H9 (cell line): ENCODE measurements around the gene LONP2. TPM values are rescaled to one million over a fixed set of nuclear protein-coding genes. Genes with fewer than 3 reads are reported as not detected.

Experiments
- DNase-seq: peaks from one replicate; pipeline ENCODE4 v3.0.0-alpha.2; 2017
- H2AFZ ChIP-seq: one replicate; pipeline ENCODE4 v1.6.1; 2013; ENCODE audit warnings: mild to moderate bottlenecking, low read length, control low read depth, moderate library complexity
- H2AK5ac ChIP-seq: 2 replicates; pipeline ENCODE4 v1.6.1; 2013; ENCODE audit warnings: low read length, control low read depth, mixed read lengths; ENCODE audit not compliant: insufficient read length
- H2BK120ac ChIP-seq: one replicate; pipeline ENCODE4 v1.6.1; 2013; ENCODE audit warnings: low read depth, mild to moderate bottlenecking, low read length, control low read depth, inconsistent platforms; ENCODE audit not compliant: poor library complexity, severe bottlenecking
- H2BK12ac ChIP-seq: 2 replicates; pipeline ENCODE4 v1.6.1; 2013; ENCODE audit warnings: low read length, control low read depth, mixed read lengths, low read depth; ENCODE audit not compliant: insufficient read length
- H2BK15ac ChIP-seq: 2 replicates; pipeline ENCODE4 v1.6.1; 2013; ENCODE audit warnings: low read depth, low read length, control low read depth
- H2BK20ac ChIP-seq: one replicate; pipeline ENCODE4 v1.6.1; 2013; ENCODE audit warnings: low read depth, mild to moderate bottlenecking, low read length, control low read depth, inconsistent platforms; ENCODE audit not compliant: poor library complexity, severe bottlenecking
- H2BK5ac ChIP-seq: 2 replicates; pipeline ENCODE4 v1.6.1; 2013; ENCODE audit warnings: low read length, control low read depth, mixed read lengths; ENCODE audit not compliant: insufficient read length
- H3K14ac ChIP-seq: 2 replicates; pipeline ENCODE4 v1.6.1; 2013; ENCODE audit warnings: low read length, control low read depth; ENCODE audit not compliant: insufficient read depth
- H3K18ac ChIP-seq: 2 replicates; pipeline ENCODE4 v1.6.1; 2013; ENCODE audit warnings: low read depth, mild to moderate bottlenecking, mixed read lengths, low read length, control low read depth; ENCODE audit not compliant: insufficient read length
- H3K23ac ChIP-seq: 2 replicates; pipeline ENCODE4 v1.6.1; 2013; ENCODE audit warnings: low read length, control low read depth, mixed read lengths, low read depth; ENCODE audit not compliant: insufficient read length
- H3K23me2 ChIP-seq: 2 replicates; pipeline ENCODE4 v1.6.1; 2013; ENCODE audit warnings: low read depth, mild to moderate bottlenecking, mixed read lengths, low read length, control low read depth; ENCODE audit not compliant: insufficient read length, poor library complexity, severe bottlenecking
- H3K27ac ChIP-seq: 2 replicates; pipeline ENCODE4 v1.5.1; 2013; ENCODE audit warnings: low read length, control low read depth, mixed read lengths, low read depth; ENCODE audit not compliant: insufficient read length
- H3K27me3 ChIP-seq: 2 replicates; pipeline ENCODE4 v1.6.1; 2013; ENCODE audit warnings: low read length, control low read depth, inconsistent platforms; ENCODE audit not compliant: insufficient read depth
- H3K4ac ChIP-seq: 2 replicates; pipeline ENCODE4 v1.6.1; 2013; ENCODE audit warnings: low read depth, mild to moderate bottlenecking, control low read depth, inconsistent platforms, low read length, moderate library complexity
- H3K4me1 ChIP-seq: 2 replicates; pipeline ENCODE4 v1.6.1; 2013; ENCODE audit warnings: low read length, control low read depth, inconsistent platforms; ENCODE audit not compliant: insufficient read depth
- H3K4me2 ChIP-seq: 2 replicates; pipeline ENCODE4 v1.6.1; 2013; ENCODE audit warnings: low read length, control low read depth, mixed read lengths; ENCODE audit not compliant: insufficient read length, insufficient read depth
- H3K56ac ChIP-seq: 2 replicates; pipeline ENCODE4 v1.6.1; 2013; ENCODE audit warnings: low read depth, mild to moderate bottlenecking, mixed read lengths, low read length, control low read depth; ENCODE audit not compliant: insufficient read length
- H3K79me1 ChIP-seq: 2 replicates; pipeline ENCODE4 v1.6.1; 2013; ENCODE audit warnings: low read depth, mild to moderate bottlenecking, moderate library complexity, low read length, control low read depth, inconsistent platforms; ENCODE audit not compliant: insufficient read depth, poor library complexity, severe bottlenecking
- H3K79me2 ChIP-seq: 2 replicates; pipeline ENCODE4 v1.6.1; 2013; ENCODE audit warnings: low read length, control low read depth, inconsistent platforms; ENCODE audit not compliant: insufficient read depth
- H3K9ac ChIP-seq: 2 replicates; pipeline ENCODE4 v1.6.1; 2013; ENCODE audit warnings: low read length, control low read depth, mixed read lengths; ENCODE audit not compliant: insufficient read length; ENCODE audit errors: extremely low read depth
- H3K9me3 ChIP-seq: one replicate; pipeline ENCODE4 v1.6.1; 2013; ENCODE audit warnings: low read depth, low read length, inconsistent platforms; ENCODE audit not compliant: control insufficient read depth
- H3T11ph ChIP-seq: one replicate; pipeline ENCODE4 v1.6.1; 2013; ENCODE audit warnings: mild to moderate bottlenecking, low read length, control low read depth, inconsistent platforms
- H4K20me1 ChIP-seq: one replicate; pipeline ENCODE4 v1.6.1; 2013; ENCODE audit not compliant: control insufficient read depth, insufficient read length, insufficient read depth
- H4K5ac ChIP-seq: 2 replicates; pipeline ENCODE4 v1.6.1; 2013; ENCODE audit warnings: low read depth, mild to moderate bottlenecking, mixed read lengths, low read length, control low read depth; ENCODE audit not compliant: insufficient read length
- H4K8ac ChIP-seq: replicated peaks from 2 replicates; pipeline ENCODE4 v1.6.1; 2013; ENCODE audit warnings: low read length, control low read depth, mixed read lengths, low read depth; ENCODE audit not compliant: insufficient read length
- H4K91ac ChIP-seq: 2 replicates; pipeline ENCODE4 v1.6.1; 2013; ENCODE audit warnings: low read depth, mild to moderate bottlenecking, moderate library complexity, mixed read lengths, low read length, control low read depth; ENCODE audit not compliant: insufficient read length
- H3K27ac Mint-ChIP-seq, 3 experiments: 2 replicates in 2 of 3; 3 replicates in 1 of 3; pipeline ENCODE4 v1.8.0; 2020 to 2021; ENCODE audit warnings: mixed read lengths in 3 of 3, mild to moderate bottlenecking in 1 of 3, moderate library complexity in 1 of 3
- H3K27me3 Mint-ChIP-seq: 2 replicates; pipeline ENCODE4 v1.8.0; 2021; ENCODE audit warnings: low read depth, mild to moderate bottlenecking, moderate library complexity, mixed read lengths
- H3K36me3 Mint-ChIP-seq, 3 experiments: 2 replicates in 2 of 3; 3 replicates in 1 of 3; pipeline ENCODE4 v1.8.0; 2020 to 2021; ENCODE audit warnings: low read depth in 3 of 3, mixed read lengths in 3 of 3; ENCODE audit not compliant: insufficient read depth in 1 of 3
- H3K4me1 Mint-ChIP-seq, 2 experiments: 2 replicates each; pipeline ENCODE4 v1.8.0; 2020; ENCODE audit warnings: mixed read lengths in 2 of 2
- H3K4me3 Mint-ChIP-seq, 2 experiments: 2 replicates in 1 of 2; 3 replicates in 1 of 2; pipeline ENCODE4 v1.8.0; 2020 to 2021; ENCODE audit warnings: mild to moderate bottlenecking in 2 of 2, mixed read lengths in 2 of 2, moderate library complexity in 1 of 2
- H3K9me3 Mint-ChIP-seq, 2 experiments: 2 replicates in 1 of 2; 3 replicates in 1 of 2; pipeline ENCODE4 v1.8.0; 2020; ENCODE audit warnings: mild to moderate bottlenecking in 2 of 2, mixed read lengths in 2 of 2, moderate library complexity in 1 of 2
- CTCF ChIP-seq: fragments of 200-600 bp; sonication (generic); conservative IDR thresholded peaks from 3 replicates; pipeline ENCODE4 v1.8.0; 2021; ENCODE audit warnings: antibody characterized with exemption, mild to moderate bottlenecking
- WGBS: extraction: QIAGEN DNeasy Blood & Tissue Kit; methylation state at CpG from one replicate; pipeline ENCODE4 v1.1.7; 2013; ENCODE audit warnings: missing lambda C conversion rate, low lambda C conversion rate, mixed read lengths; ENCODE audit not compliant: insufficient read length; ENCODE audit errors: extremely low coverage; 5-methylcytosine and 5-hydroxymethylcytosine counted together
- total RNA-seq: library from RNA; stranded (reverse); gene quantifications from 2 replicates; pipeline ENCODE4 v1.2.1, GENCODE V29; 2021

Gene LONP2
- total RNA-seq, 1 experiment from 2014 or later, result 27.8 TPM

DNA sequence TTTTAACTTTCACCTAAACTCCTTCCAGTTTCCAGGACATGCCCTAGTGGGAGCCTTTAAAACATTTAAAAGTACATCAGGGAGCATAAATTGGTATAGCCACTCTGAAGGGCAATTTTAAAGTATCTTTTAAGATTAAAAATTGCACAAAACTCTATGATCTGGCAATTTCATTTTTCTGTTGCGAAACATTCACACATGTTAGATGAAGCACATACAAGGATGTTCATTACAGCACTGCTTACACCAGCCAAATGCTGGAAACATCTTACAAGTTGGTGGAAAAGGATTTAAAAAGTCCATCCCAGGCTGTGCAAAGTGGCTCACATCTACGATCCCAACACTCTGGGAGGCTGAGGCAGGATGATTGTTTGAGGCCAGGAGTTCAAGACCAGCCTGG, 26.4 kb upstream of the LONP2 start:
- Histone ChIP-seq H3K4me1 (no peaks in the 10 kb centered on the region), H3K79me1 (no peaks in the 10 kb centered on the region), H3K14ac (no peak overlapping the region), H2AFZ (no peak overlapping the region), H4K5ac (no peak overlapping the region), H3K23ac (no peak overlapping the region), H3K4me2 (no peak overlapping the region), H4K8ac (no peak overlapping the region), H2BK15ac (no peak overlapping the region), H3K9me3 (no peaks in the 10 kb centered on the region), H3K56ac (no peak overlapping the region), H4K20me1 (no peaks in the 10 kb centered on the region), H3K4ac (no peak overlapping the region), H2BK120ac (no peak overlapping the region), H3K18ac (no peak overlapping the region), H3K27me3 (no peaks in the 10 kb centered on the region), H2BK5ac (no peak overlapping the region), H2AK5ac (no peak overlapping the region), H3K23me2 (no peaks in the 10 kb centered on the region), H3K79me2 (no peaks in the 10 kb centered on the region), H4K91ac (no peak overlapping the region), H2BK20ac (no peak overlapping the region), H3T11ph (no peak overlapping the region), H3K9ac (no peak overlapping the region), H2BK12ac (no peak overlapping the region), H3K27ac (no peak overlapping the region)
- Mint-ChIP-seq H3K9me3 (no peaks in the 10 kb centered on the region), H3K27me3 (no peaks in the 10 kb centered on the region; the same call in 1 of the 2 replicates), H3K4me3 (no peak overlapping the region), H3K27ac (no peak overlapping the region), H3K4me1 (peaks cover 3 to 6% of the 10 kb centered on the region in 2 experiments; a peak in 2 of 4 replicates), H3K36me3 (no peaks in the 10 kb centered on the region)
- no peak for TF ChIP-seq CTCF
- DNase-seq, result no peak
- no CpG with 5 or more reads among the region's 2 CpGs for WGBS
